ENCODE results near the gene MSI2. TPM values are rescaled to one million over a fixed set of nuclear protein-coding genes. Genes with fewer than 3 reads are reported as not detected.

The MSI2 gene
- total RNA-seq, 1 donor = 23.2 TPM

GRCh38 chr17:57517273-57517631, 260.9 kb downstream of the MSI2 start:
- Histone ChIP-seq H3K4me1 (ENCODE audit: insufficient read depth, low read length) (no peaks in the 10 kb centered on the region), H3K79me2 (ENCODE audit: insufficient read depth, low read length) (no peaks in the 10 kb centered on the region), H3K27ac (ENCODE audit: low read depth, low read length) (no peak overlapping the region), H3K36me3 (ENCODE audit: insufficient read depth, low read length) (no peaks in the 10 kb centered on the region), H3K4me2 (ENCODE audit: insufficient read depth, low read length) (no peak overlapping the region), H3K27me3 (ENCODE audit: insufficient read depth, low read length) (no peaks in the 10 kb centered on the region), H2AFZ (ENCODE audit: low read length) (no peak overlapping the region), H3K4me3 (ENCODE audit: insufficient read depth, low read length) (no peak overlapping the region), H3K9me3 (ENCODE audit: low read depth, low read length) (no peaks in the 10 kb centered on the region), H4K20me1 (ENCODE audit: insufficient read depth, low read length) (no peaks in the 10 kb centered on the region)
- TF ChIP-seq CTCF (IDR thresholded peaks at IDR 0.05; ENCODE audit: extremely low read depth, low read depth, low read length) = no peak
- no peak for DNase-seq (ENCODE audit: insufficient read length, low spot score, missing footprints)

- Histone ChIP-seq H3K4me2 (ENCODE audit: insufficient read depth, low read length) (no peak overlapping the region), H3K4me3 (ENCODE audit: insufficient read depth, low read length) (no peak overlapping the region), H3K27ac (ENCODE audit: low read depth, low read length) (no peak overlapping the region), H3K9me3 (ENCODE audit: low read depth, low read length) (no peaks in the 10 kb centered on the region), H3K36me3 (ENCODE audit: insufficient read depth, low read length) (no peaks in the 10 kb centered on the region), H3K79me2 (ENCODE audit: insufficient read depth, low read length) (no peaks in the 10 kb centered on the region), H3K4me1 (ENCODE audit: insufficient read depth, low read length) (no peaks in the 10 kb centered on the region), H4K20me1 (ENCODE audit: insufficient read depth, low read length) (no peaks in the 10 kb centered on the region), H3K27me3 (ENCODE audit: insufficient read depth, low read length) (no peaks in the 10 kb centered on the region), H2AFZ (ENCODE audit: low read length) (no peak overlapping the region)
- no peak for DNase-seq (ENCODE audit: insufficient read length, low spot score, missing footprints)
- no peak for TF ChIP-seq CTCF (IDR thresholded peaks at IDR 0.05; ENCODE audit: extremely low read depth, low read depth, low read length)
These were observed 261.5 kb downstream of the MSI2 start for GRCh38 chr17:57517632-57518456.

- no peak overlapping the region for H3K27ac ChIP-seq (ENCODE audit: low read depth, low read length)
- no peaks in the 10 kb centered on the region for H3K79me2 ChIP-seq (ENCODE audit: insufficient read depth, low read length)
- peaks cover 3% of the 10 kb centered on the region for H3K4me1 ChIP-seq (ENCODE audit: insufficient read depth, low read length)
- H3K27me3 ChIP-seq (ENCODE audit: insufficient read depth, low read length) = no peaks in the 10 kb centered on the region
- no peak overlapping the region for H3K4me2 ChIP-seq (ENCODE audit: insufficient read depth, low read length)
- no peaks in the 10 kb centered on the region for H3K9me3 ChIP-seq (ENCODE audit: low read depth, low read length)
- H3K4me3 ChIP-seq (ENCODE audit: insufficient read depth, low read length) = no peak overlapping the region
- no peaks in the 10 kb centered on the region for H3K36me3 ChIP-seq (ENCODE audit: insufficient read depth, low read length)
- no peaks in the 10 kb centered on the region for H4K20me1 ChIP-seq (ENCODE audit: insufficient read depth, low read length)
- H2AFZ ChIP-seq (ENCODE audit: low read length) = no peak overlapping the region
- no peak for DNase-seq (ENCODE audit: insufficient read length, low spot score, missing footprints)
- TF ChIP-seq CTCF (IDR thresholded peaks at IDR 0.05; ENCODE audit: extremely low read depth, low read depth, low read length) = no peak
These were observed 262.6 kb downstream of the MSI2 start for GRCh38 chr17:57518587-57519581.

- no peak for DNase-seq (ENCODE audit: insufficient read length, low spot score, missing footprints)
- no peaks in the 10 kb centered on the region for H3K9me3 ChIP-seq (ENCODE audit: low read depth, low read length)
- H3K4me1 ChIP-seq (ENCODE audit: insufficient read depth, low read length) = peaks cover 3% of the 10 kb centered on the region
These were observed 263.5 kb downstream of the MSI2 start for GRCh38 chr17:57519800-57520199.

More at GRCh38 chr17:57519800-57520199, 263.5 kb downstream of the MSI2 start:
- H3K79me2 ChIP-seq (ENCODE audit: insufficient read depth, low read length) = no peaks in the 10 kb centered on the region
- H3K4me2 ChIP-seq (ENCODE audit: insufficient read depth, low read length) = no peak overlapping the region
- H2AFZ ChIP-seq (ENCODE audit: low read length) = no peak overlapping the region
- no peak overlapping the region for H3K4me3 ChIP-seq (ENCODE audit: insufficient read depth, low read length)
- no peak for TF ChIP-seq CTCF (IDR thresholded peaks at IDR 0.05; ENCODE audit: extremely low read depth, low read depth, low read length)
- no peaks in the 10 kb centered on the region for H3K27me3 ChIP-seq (ENCODE audit: insufficient read depth, low read length)
- no peaks in the 10 kb centered on the region for H3K36me3 ChIP-seq (ENCODE audit: insufficient read depth, low read length)
- no peaks in the 10 kb centered on the region for H4K20me1 ChIP-seq (ENCODE audit: insufficient read depth, low read length)
- H3K27ac ChIP-seq (ENCODE audit: low read depth, low read length) = no peak overlapping the region
